Nephron progenitor cell (in vitro differentiated cells): Measurements from ENCODE around the gene ARMC8.

Source experiments
- DNase-seq: peaks from one replicate; pipeline ENCODE4 v3.0.0; 2021
- H3K27ac Mint-ChIP-seq: 2 replicates; pipeline ENCODE4 v1.8.0; 2021; ENCODE audit warnings: mild to moderate bottlenecking, moderate library complexity, mixed read lengths
- H3K27me3 Mint-ChIP-seq: 2 replicates; pipeline ENCODE4 v1.8.0; 2021; ENCODE audit warnings: mild to moderate bottlenecking, low read depth, mixed read lengths; ENCODE audit not compliant: poor library complexity
- H3K36me3 Mint-ChIP-seq: 2 replicates; pipeline ENCODE4 v1.8.0; 2021; ENCODE audit warnings: low read depth, mixed read lengths
- H3K4me1 Mint-ChIP-seq: 2 replicates; pipeline ENCODE4 v1.8.0; 2021; ENCODE audit warnings: mixed read lengths
- H3K4me3 Mint-ChIP-seq: 2 replicates; pipeline ENCODE4 v1.8.0; 2021; ENCODE audit warnings: mild to moderate bottlenecking, moderate library complexity, mixed read lengths
- H3K9me3 Mint-ChIP-seq: 2 replicates; pipeline ENCODE4 v1.8.0; 2021; ENCODE audit warnings: mild to moderate bottlenecking, moderate library complexity, mixed read lengths
- CTCF ChIP-seq: fragments of 200-600 bp; sonication (generic); IDR thresholded peaks from 2 replicates; pipeline ENCODE4 v1.5.0; 2021; ENCODE audit warnings: antibody characterized with exemption

Gene ARMC8

GRCh38 chr3:138213398-138214085 is 26.4 kb downstream of the ARMC8 start:
- Mint-ChIP-seq H3K27me3 (no peaks in the 10 kb centered on the region), H3K36me3 (peaks cover 39% of the 10 kb centered on the region), H3K9me3 (no peaks in the 10 kb centered on the region), H3K4me1 (peaks cover 9% of the 10 kb centered on the region), H3K4me3 (no peak overlapping the region), H3K27ac (no peak overlapping the region)
- no peak for TF ChIP-seq CTCF
- DNase-seq = no peak

- no peaks in the 10 kb centered on the region for H3K9me3 Mint-ChIP-seq
- no peak overlapping the region for H3K4me3 Mint-ChIP-seq
- no peaks in the 10 kb centered on the region for H3K27me3 Mint-ChIP-seq
- no peak for DNase-seq
- H3K4me1 Mint-ChIP-seq = peaks cover 24% of the 10 kb centered on the region
- peaks cover 13% of the 10 kb centered on the region for H3K36me3 Mint-ChIP-seq
- peak overlapping the region; percentile 36 for H3K27ac Mint-ChIP-seq
- TF ChIP-seq CTCF = no peak
Measured at GRCh38 chr3:138219255-138219654, 32.2 kb downstream of the ARMC8 start.

GRCh38 chr3:138220242-138220641 is 33.1 kb downstream of the ARMC8 start:
- H3K36me3 Mint-ChIP-seq = peaks cover 20% of the 10 kb centered on the region
- no peak overlapping the region for H3K4me3 Mint-ChIP-seq
- no peak for DNase-seq
- peaks cover 24% of the 10 kb centered on the region for H3K4me1 Mint-ChIP-seq
- H3K9me3 Mint-ChIP-seq = no peaks in the 10 kb centered on the region
- TF ChIP-seq CTCF = no peak
- H3K27me3 Mint-ChIP-seq = no peaks in the 10 kb centered on the region
- no peak overlapping the region for H3K27ac Mint-ChIP-seq

- Mint-ChIP-seq H3K36me3 (peaks cover 25% of the 10 kb centered on the region), H3K9me3 (no peaks in the 10 kb centered on the region), H3K27ac (no peak overlapping the region), H3K27me3 (no peaks in the 10 kb centered on the region), H3K4me1 (peaks cover 24% of the 10 kb centered on the region), H3K4me3 (no peak overlapping the region)
- TF ChIP-seq CTCF = no peak
- no peak for DNase-seq
Measured at GRCh38 chr3:138220788-138221187, 33.7 kb downstream of the ARMC8 start.

GRCh38 chr3:138222131-138222941 is 35.2 kb downstream of the ARMC8 start:
- Mint-ChIP-seq H3K4me1 (peaks cover 31% of the 10 kb centered on the region), H3K4me3 (no peak overlapping the region), H3K27ac (peak overlapping the region; percentile 26), H3K36me3 (peaks cover 35% of the 10 kb centered on the region), H3K27me3 (no peaks in the 10 kb centered on the region), H3K9me3 (no peaks in the 10 kb centered on the region)
- no peak for DNase-seq
- TF ChIP-seq CTCF = no peak
